ENCODE data around the gene THY1.
"Not testable (repeated sequence)": the region's sequence is repeated elsewhere in the genome, so short reads cannot be mapped to it uniquely, and the experiment has no call there.

The THY1 gene

GRCh38 chr11:119445850-119446249 lies 22.9 kb upstream of the THY1 start:
- DNase-seq (ENCODE audit: low spot score) = no peak

DNA sequence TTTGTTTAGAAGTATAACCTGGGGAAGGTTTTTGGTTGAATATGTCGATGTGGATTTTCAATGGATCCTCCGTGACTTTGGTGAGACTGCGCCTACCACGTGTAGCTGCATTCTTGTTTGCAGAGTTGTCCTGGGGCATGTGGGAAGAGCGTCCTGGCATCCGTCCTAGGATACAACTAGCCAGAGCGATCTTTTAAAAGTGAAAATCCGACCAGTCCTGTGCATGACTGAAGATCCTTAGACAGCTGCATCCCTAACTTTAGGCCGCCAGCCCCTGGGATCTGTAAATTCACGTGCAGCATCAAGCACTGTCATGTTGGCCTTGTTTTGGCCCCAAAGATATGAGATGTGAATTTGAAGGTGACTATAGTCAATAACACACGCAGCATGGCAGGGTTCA lies 22.4 kb upstream of the THY1 start:
- no peak for DNase-seq (ENCODE audit: low spot score)

DNA sequence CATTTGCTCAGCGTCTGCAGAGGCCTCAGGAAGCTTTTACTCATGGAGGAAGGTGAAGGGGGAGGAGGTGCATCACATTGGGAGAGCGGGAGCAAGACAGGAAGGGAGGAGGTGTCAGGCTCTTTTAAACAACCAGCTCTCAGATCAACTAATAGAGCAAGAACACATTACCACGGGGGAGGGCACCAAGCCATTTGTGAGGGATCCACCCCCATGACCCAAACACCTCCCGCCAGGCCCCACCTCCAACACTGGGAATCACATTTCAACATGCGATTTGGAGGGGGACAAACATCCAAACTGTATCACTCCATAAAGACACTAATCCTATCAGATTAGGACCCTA lies 18.9 kb upstream of the THY1 start:
- DNase-seq (ENCODE audit: low spot score) = no peak

- DNase-seq (ENCODE audit: low spot score) = no peak
Measured at GRCh38 chr11:119438599-119438998, 15.6 kb upstream of the THY1 start.

- DNase-seq (ENCODE audit: low spot score) = not testable (repeated sequence)
Measured at GRCh38 chr11:119437521-119437920, 14.5 kb upstream of the THY1 start.

DNA sequence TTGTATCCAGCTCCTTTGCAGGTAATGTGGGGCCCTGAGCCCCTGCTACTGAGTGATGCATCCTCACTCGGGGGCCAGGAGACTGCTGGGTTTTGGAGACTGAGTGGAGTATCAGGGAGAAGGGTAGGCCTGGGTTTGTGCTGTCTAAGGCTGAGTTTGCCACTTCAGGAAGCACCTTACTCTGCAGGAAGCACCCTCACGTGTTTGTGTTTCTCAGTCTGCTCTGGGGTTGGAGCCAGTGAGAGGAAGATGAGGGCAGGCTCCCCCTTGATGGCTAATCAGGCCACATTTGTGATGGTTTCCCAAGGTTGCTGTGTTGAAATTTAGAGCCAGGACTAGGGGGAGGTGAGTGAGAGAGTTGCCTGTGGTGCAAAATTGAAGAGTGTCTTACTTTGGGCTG lies 13.7 kb upstream of the THY1 start:
- no peak for DNase-seq (ENCODE audit: low spot score)

DNA sequence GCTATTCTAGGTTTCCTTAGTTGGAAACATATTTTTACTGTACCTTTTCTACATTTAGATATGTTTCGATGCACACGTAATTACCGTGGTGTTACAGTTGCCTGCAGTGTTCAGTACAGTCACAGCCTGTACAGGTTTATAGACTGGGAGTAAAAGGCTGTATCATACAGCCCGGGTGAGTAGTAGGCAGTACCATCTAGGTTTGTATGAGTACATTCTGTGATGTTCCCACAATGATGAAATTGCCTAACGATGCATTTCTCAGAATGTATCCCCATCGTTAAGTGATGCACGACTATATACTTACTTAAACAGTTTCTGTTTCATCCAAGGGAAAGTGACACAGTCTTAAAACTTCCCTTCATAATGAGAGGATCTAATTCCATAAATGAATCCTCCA lies 13.1 kb upstream of the THY1 start:
- no peak for DNase-seq (ENCODE audit: low spot score)

GRCh38 chr11:119434591-119435330 lies 11.8 kb upstream of the THY1 start:
- no peak for DNase-seq (ENCODE audit: low spot score)

GRCh38 chr11:119433358-119433725 lies 10.4 kb upstream of the THY1 start:
- no peak for DNase-seq (ENCODE audit: low spot score)

DNA sequence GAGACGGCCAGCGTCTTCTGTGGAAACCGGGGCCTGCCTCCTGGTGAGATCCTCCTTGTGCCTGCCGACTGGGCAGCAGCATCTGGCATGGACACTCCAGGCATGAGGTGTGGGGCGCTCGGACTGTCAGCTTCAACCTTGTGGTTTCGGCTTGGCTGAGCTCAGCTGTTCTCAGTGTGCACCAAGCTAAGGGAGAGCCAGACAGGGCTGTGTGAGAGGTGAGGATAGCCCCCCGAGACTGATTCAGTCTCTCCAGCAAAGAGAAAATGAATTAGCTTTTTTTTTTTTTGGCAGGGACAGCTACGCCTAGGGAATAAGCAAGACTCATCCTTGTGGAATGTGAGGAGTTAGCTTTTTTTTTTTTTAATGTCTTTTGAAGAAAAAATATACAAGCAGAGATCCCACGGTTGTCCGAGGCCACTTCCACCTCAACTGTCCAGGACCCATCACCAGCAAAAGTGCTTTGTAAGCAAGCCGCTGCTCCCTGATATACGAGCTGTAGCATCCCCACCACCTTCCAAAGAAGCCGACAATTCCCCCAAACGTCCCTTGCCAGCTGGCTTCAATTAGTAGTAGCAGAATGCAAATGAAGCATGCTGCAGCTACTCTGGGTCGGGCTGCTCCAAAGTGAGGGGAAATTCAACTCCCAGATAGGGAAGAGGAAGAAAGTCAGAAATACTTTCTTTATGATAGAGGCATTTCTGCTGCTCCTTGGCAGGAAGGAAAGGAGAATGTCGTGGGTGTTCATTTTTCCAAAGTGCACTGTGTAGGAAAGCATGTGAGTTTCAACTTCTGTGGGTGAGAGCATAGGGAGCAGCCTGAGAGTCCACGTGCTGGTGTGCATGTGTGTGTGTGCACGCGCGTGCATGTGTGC lies 9.7 kb upstream of the THY1 start:
- DNase-seq (ENCODE audit: low spot score) = no peak

- DNase-seq (ENCODE audit: low spot score) = no peak
Measured at GRCh38 chr11:119431523-119431922, 8.6 kb upstream of the THY1 start.

GRCh38 chr11:119427279-119427678 lies 4.3 kb upstream of the THY1 start:
- DNase-seq (ENCODE audit: low spot score) = no peak

GRCh38 chr11:119426142-119426541 lies 3.2 kb upstream of the THY1 start:
- DNase-seq (ENCODE audit: low spot score) = no peak

- peak; percentile 84 for DNase-seq (ENCODE audit: low spot score)
Measured at GRCh38 chr11:119424775-119425174, 1.8 kb upstream of the THY1 start.

GRCh38 chr11:119424276-119424675 lies 1.3 kb upstream of the THY1 start:
- no peak for DNase-seq (ENCODE audit: low spot score)

DNA sequence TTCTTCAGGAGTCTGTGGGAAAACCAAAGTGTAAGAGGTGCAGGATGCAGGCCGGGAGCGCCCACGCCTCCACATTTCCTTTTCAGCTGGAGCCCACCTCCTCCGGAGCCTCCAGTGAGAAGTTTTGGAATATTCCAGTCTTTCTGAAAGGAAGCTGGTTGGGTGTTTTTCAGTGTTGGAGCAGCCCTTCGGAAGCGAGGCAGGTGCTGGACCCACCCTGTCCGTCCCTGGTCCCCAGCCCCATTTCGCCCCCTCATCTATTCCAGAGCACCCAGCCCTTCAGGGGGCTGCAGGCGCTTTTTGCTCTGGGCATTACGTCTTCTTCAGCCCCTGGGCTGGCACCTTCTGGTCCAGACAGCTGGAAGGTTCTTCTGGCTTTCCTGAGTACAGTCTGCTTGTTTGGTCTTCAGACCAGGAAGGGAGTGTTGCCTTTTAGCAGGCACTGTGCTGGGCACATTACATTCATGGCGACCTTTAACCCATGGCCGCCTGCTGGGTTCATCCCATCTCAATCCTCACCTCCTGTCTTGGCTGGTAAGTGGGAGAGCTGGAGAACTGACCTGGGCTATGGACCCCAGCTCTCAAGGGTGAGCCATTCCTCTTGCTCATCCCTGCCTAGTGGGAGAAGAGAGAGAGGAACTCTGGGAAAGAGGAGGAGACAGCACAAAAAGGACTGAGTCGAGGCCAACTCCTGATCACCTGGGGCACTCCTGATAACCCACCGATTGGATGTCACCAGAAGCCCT lies 710 bp upstream of the THY1 start:
- peak; percentile 14 for DNase-seq (ENCODE audit: low spot score)

DNA sequence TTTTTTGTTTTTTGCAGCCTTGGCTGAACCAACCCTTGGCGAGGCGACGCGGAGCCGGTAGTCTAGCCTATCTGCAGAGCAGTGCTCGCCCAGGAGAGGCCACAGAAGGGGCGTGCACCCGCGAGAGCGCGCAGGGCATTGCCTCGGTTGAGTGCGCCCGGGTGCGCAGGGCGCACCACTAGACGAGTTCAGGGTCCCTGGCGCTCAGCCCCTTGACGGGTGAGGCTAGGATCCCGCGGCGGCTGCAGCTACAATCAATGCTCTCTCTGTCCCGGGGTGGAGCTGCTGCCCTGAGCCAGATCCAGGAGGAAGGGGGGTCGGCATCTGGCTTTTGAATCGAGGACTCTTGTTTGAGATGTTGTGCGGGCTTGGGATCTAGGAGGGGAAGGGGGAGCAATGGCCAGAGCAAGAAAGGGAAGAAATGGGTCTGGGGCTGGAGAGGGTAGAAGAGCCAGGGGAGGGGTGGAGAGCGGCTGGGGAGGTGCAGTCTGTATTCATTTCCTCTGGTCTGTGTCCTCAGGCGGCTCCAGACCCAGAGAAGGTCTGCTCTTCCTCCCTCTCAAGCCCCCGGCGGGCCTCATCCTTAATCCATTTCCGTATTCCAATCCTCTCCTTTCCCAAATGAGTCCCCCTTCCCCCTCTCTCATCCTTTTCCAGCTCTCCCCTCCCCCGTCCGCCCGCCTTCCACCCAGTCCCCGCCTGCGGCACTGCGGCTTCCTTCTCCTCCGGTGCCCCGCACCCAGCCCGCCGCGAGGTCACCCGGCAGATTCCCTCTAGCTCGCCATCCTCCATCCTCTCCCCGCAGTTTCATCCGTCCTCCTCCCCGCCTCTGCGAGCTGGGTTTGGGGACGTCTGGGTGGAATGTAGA lies 797 bp downstream of the THY1 start:
- DNase-seq (ENCODE audit: low spot score) = peak; percentile 35

- no peak for DNase-seq (ENCODE audit: low spot score)
Measured at GRCh38 chr11:119421351-119421750, 1.6 kb downstream of the THY1 start.

- no peak for DNase-seq (ENCODE audit: low spot score)
Measured at GRCh38 chr11:119420631-119421030, 2.3 kb downstream of the THY1 start.

- no peak for DNase-seq (ENCODE audit: low spot score)
Measured at GRCh38 chr11:119419834-119420492, 3.0 kb downstream of the THY1 start.

DNA sequence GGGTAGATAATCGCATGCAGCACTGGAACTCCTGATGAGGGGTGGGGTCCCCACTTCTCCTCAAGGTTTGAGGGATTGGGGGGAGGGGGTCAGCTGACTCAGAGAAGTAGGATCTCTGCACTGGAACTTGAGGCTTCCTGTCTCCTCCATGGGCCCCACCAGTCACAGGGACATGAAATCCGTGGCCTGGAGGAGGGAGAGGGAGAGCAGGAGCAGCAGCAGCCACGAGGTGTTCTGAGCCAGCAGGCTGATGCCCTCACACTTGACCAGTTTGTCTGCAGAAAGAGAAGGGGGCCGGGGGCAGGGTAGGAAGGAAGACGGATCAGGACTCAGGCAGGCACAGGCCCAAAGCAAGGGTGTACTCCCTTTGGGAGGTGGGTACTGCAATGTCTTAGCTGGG lies 3.7 kb downstream of the THY1 start:
- no peak for DNase-seq (ENCODE audit: low spot score)

Data from SK-N-DZ (cell line).